Stimulated activated naive B cell treated with anti-CD40 and anti-IgM and Interleukin-4, amounts not matched to agents 10 μg/mL and 1 μg/mL and 100 μg/mL, for 72 hours (primary cell): ENCODE measurements around the gene CPM.

ENCODE experiments used
- ATAC-seq, 2 donors: fragments of 150-1000 bp; cut with Tn5 transposase; replicated peaks; 2 replicates each; pipeline ENCODE4 v1.10.0; 2021; ENCODE audit warnings: moderate library complexity in 1 of 2
- DNase-seq: peaks from one replicate; pipeline ENCODE4 v3.0.0; 2021
- H3K27ac Mint-ChIP-seq: one replicate; pipeline ENCODE4 v1.8.0; 2022; ENCODE audit warnings: mild to moderate bottlenecking, mixed read lengths
- H3K27me3 Mint-ChIP-seq, 2 donors: one replicate each; pipeline ENCODE4 v1.8.0; 2022; ENCODE audit warnings: mixed read lengths in 2 of 2
- H3K36me3 Mint-ChIP-seq, 2 donors: one replicate each; pipeline ENCODE4 v1.8.0; 2022; ENCODE audit warnings: mixed read lengths in 2 of 2, mild to moderate bottlenecking in 1 of 2
- H3K4me1 Mint-ChIP-seq, 2 donors: one replicate each; pipeline ENCODE4 v1.8.0; 2022; ENCODE audit warnings: mixed read lengths in 2 of 2, mild to moderate bottlenecking in 1 of 2
- H3K4me3 Mint-ChIP-seq, 2 donors: one replicate each; pipeline ENCODE4 v1.8.0; 2022; ENCODE audit warnings: mild to moderate bottlenecking in 2 of 2, mixed read lengths in 2 of 2, moderate library complexity in 1 of 2
- H3K9me3 Mint-ChIP-seq, 2 donors: one replicate each; pipeline ENCODE4 v1.8.0; 2022; ENCODE audit warnings: mixed read lengths in 2 of 2, mild to moderate bottlenecking in 1 of 2

Gene CPM

DNA sequence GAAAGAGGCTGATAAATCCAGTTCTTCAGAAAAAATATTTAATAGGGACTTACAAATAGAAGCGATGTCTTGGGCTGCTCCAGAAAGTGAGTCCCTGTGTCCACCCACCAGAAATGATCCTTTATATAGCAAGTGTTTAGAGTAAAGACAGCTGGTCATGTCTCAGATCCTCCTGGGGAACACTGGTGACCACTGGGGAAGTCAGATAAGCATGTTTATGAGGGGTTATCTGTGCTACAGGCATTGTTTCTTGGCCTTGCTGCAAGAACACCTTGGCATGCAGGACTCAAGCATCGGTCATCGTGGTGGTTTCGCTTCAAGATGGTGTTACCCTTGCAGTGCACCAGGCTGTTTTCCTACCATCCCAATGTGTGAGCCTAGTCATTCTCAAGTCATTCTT lies 27.2 kb downstream of the CPM start:
- Mint-ChIP-seq H3K27me3 (no peaks in the 10 kb centered on the region), H3K36me3 (peaks cover 0 to 6% of the 10 kb centered on the region in 2 donors), H3K4me1 (peaks cover 20 to 43% of the 10 kb centered on the region in 2 donors), H3K27ac (no peak overlapping the region), H3K9me3 (no peaks in the 10 kb centered on the region), H3K4me3 (no peak overlapping the region)
- DNase-seq: no peak
- ATAC-seq: no peak

DNA sequence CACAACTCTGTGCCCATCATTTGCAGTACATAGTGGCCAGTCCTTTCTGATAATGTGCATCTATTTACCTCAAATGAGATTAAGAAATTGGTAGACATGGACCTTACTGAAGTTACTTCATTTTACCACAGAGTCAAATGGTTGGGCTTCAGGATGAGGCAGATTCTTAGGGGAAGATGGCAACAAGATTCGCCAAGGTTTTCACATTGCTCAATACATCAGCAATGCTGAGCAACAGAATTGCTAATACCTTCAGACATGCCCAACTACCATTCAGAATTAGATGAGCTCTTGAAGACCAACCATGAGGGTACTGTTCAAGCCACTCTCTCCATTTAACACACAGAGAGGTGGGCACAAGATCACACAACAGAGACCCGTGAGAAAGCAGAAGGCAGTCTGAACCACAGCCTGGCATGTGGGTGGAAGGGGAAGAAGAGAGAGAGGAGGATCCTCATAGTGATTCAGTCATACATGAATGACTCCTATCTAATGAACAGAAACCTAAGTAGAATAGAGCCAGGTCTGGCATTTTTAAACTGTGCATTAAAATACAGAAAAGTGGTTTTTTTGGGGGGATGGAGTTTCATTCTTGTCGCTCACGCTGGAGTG lies 28.5 kb downstream of the CPM start:
- DNase-seq (peak; percentile 31), ATAC-seq (peak; percentile 99)
- H3K27ac Mint-ChIP-seq: peak overlapping the region; percentile 4
- peaks cover 0 to 6% of the 10 kb centered on the region in 2 donors for H3K36me3 Mint-ChIP-seq
- peak overlapping the region; percentile 21 to 59 for H3K4me3 Mint-ChIP-seq
- H3K9me3 Mint-ChIP-seq: no peaks in the 10 kb centered on the region
- H3K27me3 Mint-ChIP-seq: no peaks in the 10 kb centered on the region
- peaks cover 21 to 48% of the 10 kb centered on the region in 2 donors for H3K4me1 Mint-ChIP-seq

DNA sequence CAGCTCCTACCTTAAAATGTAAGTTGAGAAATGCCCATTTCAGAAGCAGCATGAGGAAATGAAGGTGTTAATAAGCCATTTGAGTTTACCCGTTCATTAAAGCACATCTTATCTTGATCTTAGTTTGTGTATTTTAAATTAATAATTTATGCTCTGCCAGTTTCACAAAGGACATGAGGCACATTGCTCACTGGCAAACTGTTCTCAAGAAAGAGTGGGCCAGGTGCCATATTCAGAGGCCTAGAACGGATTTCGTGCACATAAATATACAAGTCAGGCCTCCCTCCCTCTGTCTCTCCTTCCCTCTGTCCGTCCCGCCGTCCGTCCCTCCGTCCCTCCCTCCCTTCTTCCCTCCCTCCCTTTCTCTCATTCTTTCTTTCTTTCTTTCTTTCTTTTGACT lies 29.5 kb downstream of the CPM start:
- H3K27ac Mint-ChIP-seq: no peak overlapping the region
- DNase-seq (no peak), ATAC-seq (no peak)
- H3K9me3 Mint-ChIP-seq: no peaks in the 10 kb centered on the region
- H3K4me1 Mint-ChIP-seq: peaks cover 22 to 48% of the 10 kb centered on the region in 2 donors
- no peak overlapping the region for H3K4me3 Mint-ChIP-seq
- peaks cover 0 to 3% of the 10 kb centered on the region in 2 donors for H3K36me3 Mint-ChIP-seq
- H3K27me3 Mint-ChIP-seq: no peaks in the 10 kb centered on the region

DNA sequence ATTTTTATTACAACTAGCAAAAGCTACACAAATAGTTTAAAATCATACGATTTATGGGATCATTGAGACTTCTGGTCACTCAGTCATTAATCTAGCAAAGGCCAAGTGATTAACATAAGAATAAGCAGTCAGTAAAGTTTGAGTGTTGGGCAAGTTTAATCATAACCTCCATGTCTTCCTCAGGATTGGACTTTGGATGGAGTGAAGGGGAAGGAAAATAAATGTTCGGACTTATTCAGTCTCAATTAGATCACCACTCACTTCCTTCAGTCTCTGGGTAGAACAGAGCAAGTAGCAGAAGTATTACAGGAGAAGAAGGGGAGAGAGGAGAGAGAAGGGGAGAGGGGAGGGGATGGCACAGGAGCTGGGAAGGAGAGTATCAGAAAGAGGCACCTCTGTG lies 31.4 kb downstream of the CPM start:
- no peaks in the 10 kb centered on the region for H3K36me3 Mint-ChIP-seq
- no peak overlapping the region for H3K4me3 Mint-ChIP-seq
- ATAC-seq (no peak), DNase-seq (no peak)
- H3K27me3 Mint-ChIP-seq: no peaks in the 10 kb centered on the region
- peaks cover 29 to 65% of the 10 kb centered on the region in 2 donors for H3K4me1 Mint-ChIP-seq
- no peak overlapping the region for H3K27ac Mint-ChIP-seq
- H3K9me3 Mint-ChIP-seq: no peaks in the 10 kb centered on the region

DNA sequence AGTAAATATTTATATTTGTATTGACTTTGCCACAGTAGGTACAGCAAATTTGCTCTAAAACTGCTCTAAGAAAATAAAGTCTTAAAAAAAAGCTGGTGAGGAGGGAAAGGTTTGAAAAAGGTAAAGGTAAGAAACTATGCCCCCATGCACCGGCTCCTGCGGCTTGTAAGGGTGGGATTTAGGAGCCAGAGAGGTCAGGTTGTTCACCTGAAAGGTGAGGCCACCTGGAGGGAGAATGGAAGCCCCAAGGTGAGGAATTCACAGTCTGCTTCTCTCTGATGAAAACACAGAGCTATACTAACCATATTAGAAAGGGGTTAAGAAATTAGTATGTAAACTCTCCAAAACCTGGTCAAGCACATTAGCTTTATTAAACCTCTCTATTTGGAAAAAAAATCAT lies 31.8 kb downstream of the CPM start:
- Mint-ChIP-seq H3K27ac (no peak overlapping the region), H3K36me3 (peaks cover 0 to 1% of the 10 kb centered on the region in 2 donors), H3K27me3 (no peaks in the 10 kb centered on the region), H3K4me3 (no peak overlapping the region), H3K9me3 (no peaks in the 10 kb centered on the region), H3K4me1 (peaks cover 33 to 69% of the 10 kb centered on the region in 2 donors)
- DNase-seq (no peak), ATAC-seq (no peak)

DNA sequence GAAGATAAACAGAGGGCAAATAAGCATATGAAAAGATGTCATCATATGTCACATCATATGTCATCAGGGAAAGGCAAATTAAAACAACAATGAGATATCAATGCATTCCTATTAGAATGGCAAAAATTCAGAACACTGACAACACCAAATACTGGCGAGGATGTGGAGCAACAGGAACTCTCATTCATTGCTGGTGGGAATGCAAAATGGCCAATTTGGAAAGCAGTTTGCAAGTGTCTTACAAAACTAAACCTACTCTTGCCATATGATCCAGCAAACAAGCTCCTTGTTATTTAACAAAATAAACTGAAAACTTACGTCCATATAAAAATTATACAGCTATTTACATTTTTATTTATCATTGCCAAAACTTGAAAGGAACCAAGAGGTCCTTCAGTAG lies 32.7 kb downstream of the CPM start:
- peaks cover 0 to 6% of the 10 kb centered on the region in 2 donors for H3K36me3 Mint-ChIP-seq
- no peak overlapping the region for H3K27ac Mint-ChIP-seq
- H3K4me3 Mint-ChIP-seq: no peak overlapping the region
- no peak for ATAC-seq
- H3K27me3 Mint-ChIP-seq: no peaks in the 10 kb centered on the region
- peaks cover 37 to 71% of the 10 kb centered on the region in 2 donors for H3K4me1 Mint-ChIP-seq
- DNase-seq: no peak
- peaks cover 0 to 2% of the 10 kb centered on the region in 2 donors for H3K9me3 Mint-ChIP-seq

DNA sequence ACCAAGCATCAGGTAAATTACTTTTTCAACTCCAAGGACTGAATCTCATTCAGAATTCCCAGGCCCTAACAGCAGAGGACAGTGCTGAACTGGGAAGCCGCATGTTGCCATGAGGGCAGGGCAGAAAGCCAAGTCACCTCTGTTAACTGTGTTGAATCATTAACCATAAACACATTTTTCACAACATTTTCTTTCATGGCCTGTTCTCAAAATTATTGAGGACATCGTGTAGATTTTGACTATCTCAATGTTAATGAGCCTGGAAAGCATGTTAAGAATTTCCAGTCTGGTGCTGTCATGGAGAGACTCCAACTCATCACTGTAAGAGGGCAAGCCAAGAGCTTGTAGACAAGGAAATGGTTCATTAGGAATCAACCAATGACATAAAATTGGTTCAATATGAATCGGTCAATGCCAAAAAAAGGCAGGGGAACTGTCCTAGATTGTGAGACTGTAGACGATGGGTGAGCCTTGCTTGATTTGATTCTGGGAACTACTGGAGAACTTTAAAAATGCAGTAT lies 33.7 kb downstream of the CPM start:
- H3K4me3 Mint-ChIP-seq: no peak overlapping the region
- H3K27ac Mint-ChIP-seq: no peak overlapping the region
- ATAC-seq (no peak), DNase-seq (no peak)
- peaks cover 3 to 6% of the 10 kb centered on the region in 2 donors for H3K36me3 Mint-ChIP-seq
- H3K9me3 Mint-ChIP-seq: peaks cover 0 to 2% of the 10 kb centered on the region in 2 donors
- H3K4me1 Mint-ChIP-seq: peaks cover 34 to 67% of the 10 kb centered on the region in 2 donors
- H3K27me3 Mint-ChIP-seq: no peaks in the 10 kb centered on the region

DNA sequence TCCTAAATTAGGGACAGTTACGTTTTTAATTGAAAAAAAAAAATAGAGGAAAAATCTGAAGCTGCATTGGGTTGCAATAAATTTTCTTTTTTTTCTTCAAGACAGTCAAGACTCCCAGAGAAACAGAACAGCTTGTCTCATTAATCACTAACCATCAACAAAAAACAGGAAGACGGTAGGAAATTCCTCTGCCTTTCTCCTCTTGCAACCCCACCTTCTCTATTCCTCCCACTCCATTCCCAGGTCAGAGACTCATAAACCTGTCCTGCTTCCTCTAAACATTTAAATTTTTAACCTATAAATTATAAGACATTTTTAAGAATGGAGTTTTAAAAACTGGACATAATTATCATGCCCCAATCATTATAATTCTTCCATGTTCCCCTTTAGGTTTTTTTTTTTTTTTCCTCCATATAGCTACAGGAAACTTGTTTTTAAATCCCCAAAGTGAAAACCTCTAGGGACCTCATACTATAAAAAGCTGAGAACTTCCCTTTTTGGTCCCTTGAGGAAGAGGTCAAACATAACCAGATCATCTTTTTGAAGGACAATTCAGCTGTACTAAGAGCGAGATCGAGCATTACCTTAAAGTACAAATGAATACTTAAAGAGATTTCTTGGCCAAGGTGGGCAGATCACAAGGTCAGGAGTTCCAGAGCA lies 36.0 kb downstream of the CPM start:
- Mint-ChIP-seq H3K27ac (peak overlapping the region; percentile 57), H3K27me3 (no peaks in the 10 kb centered on the region), H3K4me1 (peaks cover 27 to 48% of the 10 kb centered on the region in 2 donors), H3K36me3 (peaks cover 3 to 6% of the 10 kb centered on the region in 2 donors), H3K4me3 (peak overlapping the region; percentile 39 to 52), H3K9me3 (peaks cover 0 to 2% of the 10 kb centered on the region in 2 donors)
- ATAC-seq (peak; percentile 90 to 91), DNase-seq (no peak)

DNA sequence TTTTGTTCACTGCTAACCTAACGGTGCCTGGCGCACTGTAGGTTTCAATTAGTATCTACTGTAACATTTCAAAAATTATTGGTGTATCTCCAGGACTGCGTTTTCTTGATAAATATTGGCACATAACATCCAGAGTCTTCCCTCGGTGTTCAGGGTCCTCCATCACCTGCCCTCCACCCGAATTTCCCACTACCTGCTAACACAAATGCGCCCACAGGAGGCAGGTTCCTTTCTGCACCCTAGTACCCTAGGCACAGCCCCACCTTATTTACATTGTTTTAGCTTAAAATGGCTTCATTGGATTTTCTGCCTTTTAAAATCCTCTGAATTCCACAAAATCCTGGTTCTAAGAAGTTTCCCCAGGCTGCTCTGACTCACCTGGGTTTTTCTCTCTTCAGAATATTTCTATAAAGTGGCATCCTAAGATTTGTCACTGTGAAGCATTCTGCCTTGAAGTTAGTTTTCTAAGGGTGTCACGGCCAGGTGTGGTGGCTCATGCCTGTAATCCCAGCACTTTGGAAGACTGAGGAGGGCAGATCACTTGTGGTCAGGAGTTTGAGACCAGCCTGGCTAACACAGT lies 38.6 kb downstream of the CPM start:
- ATAC-seq (no peak), DNase-seq (no peak)
- Mint-ChIP-seq H3K36me3 (peaks cover 3 to 6% of the 10 kb centered on the region in 2 donors), H3K4me3 (no peak overlapping the region), H3K4me1 (peaks cover 28 to 51% of the 10 kb centered on the region in 2 donors), H3K27ac (no peak overlapping the region), H3K9me3 (peaks cover 0 to 2% of the 10 kb centered on the region in 2 donors), H3K27me3 (no peaks in the 10 kb centered on the region)

DNA sequence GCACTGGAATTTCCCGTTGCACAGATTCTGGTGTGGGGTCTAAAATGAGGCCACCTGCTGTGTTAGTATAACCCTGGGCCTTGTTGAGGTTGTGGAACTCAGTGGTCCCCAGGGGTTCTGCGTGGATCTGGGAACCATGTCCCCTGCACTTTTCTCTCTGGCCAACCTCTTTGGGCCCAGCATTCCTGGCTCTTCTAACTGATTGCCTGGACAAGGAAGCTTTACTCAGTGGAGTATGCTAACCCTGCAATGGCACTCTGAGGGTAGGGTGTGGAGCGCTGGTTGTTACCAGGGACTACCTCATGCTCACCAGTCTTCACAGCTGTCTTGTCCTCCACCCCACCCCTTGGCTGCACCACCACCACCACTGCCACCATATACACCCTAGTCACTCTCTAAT lies 39.2 kb downstream of the CPM start:
- H3K27ac Mint-ChIP-seq: no peak overlapping the region
- no peaks in the 10 kb centered on the region for H3K27me3 Mint-ChIP-seq
- ATAC-seq (no peak), DNase-seq (no peak)
- H3K36me3 Mint-ChIP-seq: peaks cover 3 to 6% of the 10 kb centered on the region in 2 donors
- no peak overlapping the region for H3K4me3 Mint-ChIP-seq
- peaks cover 28 to 51% of the 10 kb centered on the region in 2 donors for H3K4me1 Mint-ChIP-seq
- H3K9me3 Mint-ChIP-seq: peaks cover 0 to 2% of the 10 kb centered on the region in 2 donors

DNA sequence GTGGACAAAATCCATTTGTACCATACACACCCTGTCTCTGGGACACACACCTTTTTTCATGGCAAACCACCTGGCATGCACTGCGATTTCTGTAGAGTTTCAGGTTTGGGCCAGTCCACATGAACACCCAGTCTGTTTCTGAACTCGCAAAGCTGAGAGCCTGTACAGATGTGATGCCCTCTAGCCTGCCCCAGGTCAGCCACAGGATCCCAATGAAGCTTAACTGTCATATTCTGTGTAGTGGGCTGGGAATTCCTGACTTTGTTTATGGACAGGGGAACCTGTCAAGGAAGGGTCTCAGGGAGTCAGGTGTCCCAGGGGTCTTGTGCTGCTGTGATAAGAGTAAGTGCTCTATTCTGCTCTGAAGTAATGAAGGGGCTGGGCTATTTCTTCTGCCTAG lies 39.8 kb downstream of the CPM start:
- Mint-ChIP-seq H3K27me3 (no peaks in the 10 kb centered on the region), H3K9me3 (peaks cover 0 to 2% of the 10 kb centered on the region in 2 donors), H3K27ac (no peak overlapping the region), H3K4me3 (no peak overlapping the region), H3K36me3 (peaks cover 3 to 6% of the 10 kb centered on the region in 2 donors), H3K4me1 (peaks cover 29 to 50% of the 10 kb centered on the region in 2 donors)
- ATAC-seq (no peak), DNase-seq (no peak)

DNA sequence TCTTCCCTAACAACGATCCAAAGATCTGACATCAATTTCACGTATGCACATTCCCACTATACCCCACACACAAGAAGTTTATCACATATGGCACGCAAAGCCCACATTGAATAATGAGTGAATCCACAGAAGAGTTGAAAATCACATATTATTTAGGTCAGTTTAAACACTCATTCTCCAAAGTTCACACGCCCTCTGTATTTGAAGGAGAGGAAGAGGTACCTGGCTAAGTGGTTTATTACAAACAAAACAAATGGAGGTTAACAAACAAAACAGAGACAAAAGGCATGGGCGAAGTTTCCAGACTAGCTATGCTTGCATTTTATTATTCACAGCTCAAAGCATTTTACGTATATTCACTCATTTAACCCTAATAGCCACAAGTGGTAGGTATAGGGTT lies 41.8 kb downstream of the CPM start:
- H3K27ac Mint-ChIP-seq: no peak overlapping the region
- H3K36me3 Mint-ChIP-seq: peaks cover 3 to 5% of the 10 kb centered on the region in 2 donors
- H3K4me3 Mint-ChIP-seq: no peak overlapping the region
- H3K9me3 Mint-ChIP-seq: peaks cover 0 to 2% of the 10 kb centered on the region in 2 donors
- no peak for ATAC-seq
- no peak for DNase-seq
- peaks cover 18 to 29% of the 10 kb centered on the region in 2 donors for H3K4me1 Mint-ChIP-seq
- H3K27me3 Mint-ChIP-seq: no peaks in the 10 kb centered on the region

DNA sequence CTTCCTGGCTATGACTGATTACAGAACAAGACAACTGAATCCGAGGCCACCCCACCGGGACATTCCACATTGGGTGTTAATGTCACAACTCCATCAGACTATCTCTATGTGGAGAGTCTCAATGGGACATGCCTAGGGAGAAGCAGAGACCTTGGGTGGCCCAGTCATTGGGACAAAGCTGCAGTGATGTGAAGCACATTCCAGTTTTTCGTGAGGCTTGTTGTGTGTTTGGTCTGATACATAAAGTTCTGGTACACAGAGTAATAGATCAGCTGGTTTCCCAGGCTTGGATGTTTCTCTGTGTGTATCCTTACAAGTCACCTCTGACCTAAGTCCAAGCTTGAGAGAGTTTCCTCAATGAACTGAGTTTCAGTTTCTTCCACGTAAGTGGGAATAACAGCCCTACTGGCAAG lies 42.3 kb downstream of the CPM start:
- no peak for ATAC-seq

DNA sequence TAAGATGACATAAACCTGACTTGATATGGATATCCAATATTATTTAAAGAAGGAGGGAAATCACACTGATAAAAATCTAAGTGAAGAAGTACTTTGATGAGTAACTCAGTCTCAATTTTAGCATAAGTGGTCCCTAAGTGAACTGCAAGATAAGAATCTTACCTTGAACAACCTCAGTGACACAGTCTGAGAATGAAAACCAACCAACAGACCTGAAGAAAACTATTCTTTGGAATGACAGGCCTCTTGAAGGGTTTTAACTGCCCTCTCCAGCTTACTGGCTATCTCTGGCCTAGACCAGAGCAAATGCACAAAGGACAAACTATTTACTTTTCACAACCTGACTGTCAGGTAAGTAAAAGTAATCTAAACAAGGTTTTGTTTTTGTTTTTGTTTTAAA lies 44.7 kb downstream of the CPM start:
- H3K9me3 Mint-ChIP-seq: no peaks in the 10 kb centered on the region
- H3K4me1 Mint-ChIP-seq: peaks cover 7 to 23% of the 10 kb centered on the region in 2 donors
- no peak for ATAC-seq
- peaks cover 0 to 4% of the 10 kb centered on the region in 2 donors for H3K36me3 Mint-ChIP-seq
- DNase-seq: no peak
- H3K27ac Mint-ChIP-seq: no peak overlapping the region
- no peak overlapping the region for H3K4me3 Mint-ChIP-seq
- H3K27me3 Mint-ChIP-seq: no peaks in the 10 kb centered on the region

More for the DNA sequence above, 42.3 kb downstream of the CPM start:
- Mint-ChIP-seq H3K4me3 (no peak overlapping the region), H3K27me3 (no peaks in the 10 kb centered on the region), H3K9me3 (no peaks in the 10 kb centered on the region), H3K4me1 (peaks cover 14 to 27% of the 10 kb centered on the region in 2 donors), H3K27ac (no peak overlapping the region), H3K36me3 (peaks cover under 1 to 3% of the 10 kb centered on the region in 2 donors)
- no peak for DNase-seq
